ENCODE data around the gene ZNF14.
"Not testable (repeated sequence)": the region's sequence is repeated elsewhere in the genome, so short reads cannot be mapped to it uniquely, and the experiment has no call there.

Gene ZNF14

GRCh38 chr19:19686580-19686979, 46.3 kb downstream of the ZNF14 start:
- DNase-seq, result no peak

GRCh38 chr19:19686119-19686518, 46.8 kb downstream of the ZNF14 start:
- not testable (repeated sequence) for DNase-seq

- no peak for DNase-seq
These were observed 53.5 kb downstream of the ZNF14 start for GRCh38 chr19:19679176-19680073.

- DNase-seq, result no peak
These were observed 55.3 kb downstream of the ZNF14 start for GRCh38 chr19:19677579-19677978.

- no peak for DNase-seq
These were observed 58.6 kb downstream of the ZNF14 start for GRCh38 chr19:19674315-19674714.

GRCh38 chr19:19672816-19673215, 60.1 kb downstream of the ZNF14 start:
- no peak for DNase-seq

GRCh38 chr19:19670070-19670551, 62.8 kb downstream of the ZNF14 start:
- DNase-seq, result no peak

- peak; percentile 65 to 77 for DNase-seq
These were observed 64.5 kb downstream of the ZNF14 start, which contains the start of gene ZNF101 for GRCh38 chr19:19668230-19669012. TSS of gene ZNF101 (plus strand) at chr19:19668839. CDS start at chr19:19668964, 125 bp downstream.

GRCh38 chr19:19665420-19665948, 67.4 kb downstream of the ZNF14 start:
- DNase-seq, result not testable (repeated sequence)

GRCh38 chr19:19663256-19664120, 69.4 kb downstream of the ZNF14 start, which contains the start of gene ATP13A1:
TSS of gene ATP13A1 (minus strand) at chr19:19663676. CDS start at chr19:19663666, 10 bp downstream.
- peak; percentile 88 to 91 for DNase-seq

GRCh38 chr19:19662871-19663255, 70.0 kb downstream of the ZNF14 start:
- DNase-seq, result no peak

- DNase-seq, result no peak
These were observed 70.6 kb downstream of the ZNF14 start for GRCh38 chr19:19662344-19662743.

GRCh38 chr19:19661675-19662251, 71.1 kb downstream of the ZNF14 start:
- DNase-seq, result no peak

- no peak for DNase-seq
These were observed 71.7 kb downstream of the ZNF14 start for GRCh38 chr19:19661141-19661674.
